ENCODE results near the gene CENPI.
A peak's percentile ranks its signal among the peaks of the same experiment; 100 is the strongest.

CENPI gene

GRCh38 chrX:101108284-101108683 lies 10.3 kb downstream of the CENPI start:
- TF ChIP-seq CTCF (IDR thresholded peaks at IDR 0.05; ENCODE audit: insufficient read depth, low read depth, low read length, missing control alignments), result no peak
- peak; percentile 29 for DNase-seq (ENCODE audit: low read depth)
- no peak overlapping the region for H3K4me3 ChIP-seq (ENCODE audit: low read length)

GRCh38 chrX:101117701-101118100 lies 19.7 kb downstream of the CENPI start:
- no peak for TF ChIP-seq CTCF (IDR thresholded peaks at IDR 0.05; ENCODE audit: insufficient read depth, low read depth, low read length, missing control alignments)

GRCh38 chrX:101136235-101136634 lies 38.2 kb downstream of the CENPI start:
- no peak for TF ChIP-seq CTCF (IDR thresholded peaks at IDR 0.05; ENCODE audit: insufficient read depth, low read depth, low read length, missing control alignments)
- peak; percentile 30 for DNase-seq (ENCODE audit: low read depth)
- H3K4me3 ChIP-seq (ENCODE audit: low read length), result no peak overlapping the region

More at GRCh38 chrX:101117701-101118100, 19.7 kb downstream of the CENPI start:
- no peak for DNase-seq (ENCODE audit: low read depth)
- H3K4me3 ChIP-seq (ENCODE audit: low read length), result no peak overlapping the region

All from epithelial cell of esophagus (primary cell).